Liver (tissue), 9 donors: ENCODE data around the gene MIF4GD. TPM values are rescaled to one million over a fixed set of nuclear protein-coding genes. Genes with fewer than 3 reads are reported as not detected.

Experiments
- DNase-seq: peaks from one replicate; pipeline ENCODE4 v3.0.0-alpha.2; 2017; ENCODE audit warnings: low spot score
- H3K27ac ChIP-seq, 2 donors: one replicate each; pipeline ENCODE4 v1.7.0; 2013; ENCODE audit warnings: inconsistent platforms in 2 of 2, low read length in 2 of 2, control low read depth in 1 of 2, low read depth in 1 of 2, mild to moderate bottlenecking in 1 of 2
- H3K27me3 ChIP-seq, 4 donors: one replicate each; pipeline versions ENCODE4 v1.6.1 to v1.7.0; 2013; ENCODE audit warnings: low read length in 3 of 4, inconsistent platforms in 1 of 4, mild to moderate bottlenecking in 1 of 4, moderate library complexity in 1 of 4; ENCODE audit not compliant: control insufficient read depth in 4 of 4, insufficient read depth in 4 of 4
- H3K36me3 ChIP-seq, 4 donors: one replicate each; pipeline versions ENCODE4 v1.6.1 to v1.7.0; 2013; ENCODE audit warnings: low read length in 3 of 4, mild to moderate bottlenecking in 3 of 4, low read depth in 1 of 4, moderate library complexity in 1 of 4; ENCODE audit not compliant: control insufficient read depth in 4 of 4, insufficient read depth in 3 of 4
- H3K4me1 ChIP-seq, 4 donors: one replicate each; pipeline versions ENCODE4 v1.6.1 to v1.7.0; 2013; ENCODE audit warnings: low read length in 3 of 4, mild to moderate bottlenecking in 3 of 4, moderate library complexity in 1 of 4; ENCODE audit not compliant: control insufficient read depth in 4 of 4, insufficient read depth in 4 of 4
- H3K4me3 ChIP-seq, 3 donors: one replicate each; pipeline versions ENCODE4 v1.6.1 to v1.7.0; 2013; ENCODE audit warnings: low read length in 3 of 3, control low read depth in 1 of 3, low read depth in 1 of 3, mild to moderate bottlenecking in 1 of 3
- H3K9ac ChIP-seq, 2 donors: one replicate each; pipeline ENCODE4 v1.7.0; 2013; ENCODE audit warnings: low read length in 2 of 2, mild to moderate bottlenecking in 2 of 2, moderate library complexity in 2 of 2, control low read depth in 1 of 2, low read depth in 1 of 2
- H3K9me3 ChIP-seq, 4 donors: one replicate each; pipeline versions ENCODE4 v1.6.1 to v1.7.0; 2013; ENCODE audit warnings: low read length in 3 of 4; ENCODE audit not compliant: control insufficient read depth in 4 of 4
- FOXA1 ChIP-seq: IDR thresholded peaks from 2 replicates; pipeline ENCODE4 v1.6.1; 2016; ENCODE audit warnings: antibody characterized with exemption
- FOXA2 ChIP-seq: IDR thresholded peaks from 2 replicates; pipeline ENCODE4 v1.6.1; 2016; ENCODE audit warnings: antibody characterized with exemption
- GABPA ChIP-seq, 2 donors: IDR thresholded peaks in 1 of 2; conservative IDR thresholded peaks in 1 of 2; 2 replicates each; pipeline ENCODE4 v1.6.1; 2016; ENCODE audit warnings: antibody characterized with exemption in 2 of 2, mild to moderate bottlenecking in 1 of 2, moderate library complexity in 1 of 2
- HNF4A ChIP-seq, 2 donors: conservative IDR thresholded peaks; 2 replicates each; pipeline ENCODE4 v1.6.1; 2016; ENCODE audit warnings: antibody characterized with exemption in 2 of 2, mild to moderate bottlenecking in 2 of 2
- HNF4G ChIP-seq: IDR thresholded peaks from 2 replicates; pipeline ENCODE4 v1.6.1; 2016; ENCODE audit warnings: antibody characterized with exemption
- JUND ChIP-seq, 2 donors: IDR thresholded peaks; 2 replicates each; pipeline ENCODE4 v1.6.1; 2016; ENCODE audit warnings: antibody characterized with exemption in 2 of 2
- NR2F2 ChIP-seq: IDR thresholded peaks from 2 replicates; pipeline ENCODE4 v1.6.1; 2016; ENCODE audit warnings: antibody characterized with exemption
- RXRA ChIP-seq, 2 donors: IDR thresholded peaks; 2 replicates each; pipeline ENCODE4 v1.6.1; 2017 to 2018; ENCODE audit warnings: antibody characterized with exemption in 2 of 2, mild to moderate bottlenecking in 1 of 2
- SP1 ChIP-seq: IDR thresholded peaks from 2 replicates; pipeline ENCODE4 v1.6.1; 2018; ENCODE audit warnings: antibody characterized with exemption, mild to moderate bottlenecking
- YY1 ChIP-seq: IDR thresholded peaks from 2 replicates; pipeline ENCODE4 v1.6.1; 2016; ENCODE audit warnings: antibody characterized with exemption, mild to moderate bottlenecking
- WGBS: extraction: QIAGEN DNeasy Blood & Tissue Kit; methylation state at CpG from one replicate; pipeline ENCODE4 v1.1.7; 2013; 5-methylcytosine and 5-hydroxymethylcytosine counted together
- polyA plus RNA-seq, 2 donors: library from polyadenylated mRNA; stranded (reverse) in 1 of 2; unstranded in 1 of 2; fragments of 200-250 nt in 1 of 2; fragments of >200 nt in 1 of 2; fragmentation: Nextera tagmentation in 1 of 2; extraction: Ambion mirVana in 1 of 2; gene quantifications; one replicate each; pipeline versions ENCODE4 v1.2.1 to v1.2.3, GENCODE V29; 2013 to 2015
- total RNA-seq, 2 donors: library from RNA; depleted of rRNA; stranded (reverse); fragments of >200 nt; gene quantifications; one replicate each; pipeline ENCODE4 v1.2.3, GENCODE V29; 2014
- TF ChIP-seq, protein P1 (sequence below): IDR thresholded peaks from 2 replicates; pipeline ENCODE4 v1.6.1; 2016; ENCODE audit warnings: antibody characterized with exemption
- TF ChIP-seq, protein P2 (sequence below): fragments of 150-350 bp; IDR thresholded peaks from 2 replicates; pipeline ENCODE4 v1.5.1; 2017; ENCODE audit warnings: improper control_type of control experiment, low read depth, low read length; ENCODE audit not compliant: missing input control
- TF ChIP-seq, protein P3 (sequence below): IDR thresholded peaks from 2 replicates; pipeline ENCODE4 v1.6.1; 2016; ENCODE audit warnings: antibody characterized with exemption, mild to moderate bottlenecking
- TF ChIP-seq, protein P4 (sequence below): IDR thresholded peaks from 2 replicates; pipeline ENCODE4 v1.6.1; 2016; ENCODE audit warnings: antibody characterized with exemption
- donor health status: healthy.
- donor health status: healthy.
- donor health status: healthy.
- donor health status: healthy.
- donor health status: healthy.

MIF4GD gene
- total and polyA plus RNA-seq, 4 donors, result 6.2 to 13.6 (median 9.7) TPM

DNA sequence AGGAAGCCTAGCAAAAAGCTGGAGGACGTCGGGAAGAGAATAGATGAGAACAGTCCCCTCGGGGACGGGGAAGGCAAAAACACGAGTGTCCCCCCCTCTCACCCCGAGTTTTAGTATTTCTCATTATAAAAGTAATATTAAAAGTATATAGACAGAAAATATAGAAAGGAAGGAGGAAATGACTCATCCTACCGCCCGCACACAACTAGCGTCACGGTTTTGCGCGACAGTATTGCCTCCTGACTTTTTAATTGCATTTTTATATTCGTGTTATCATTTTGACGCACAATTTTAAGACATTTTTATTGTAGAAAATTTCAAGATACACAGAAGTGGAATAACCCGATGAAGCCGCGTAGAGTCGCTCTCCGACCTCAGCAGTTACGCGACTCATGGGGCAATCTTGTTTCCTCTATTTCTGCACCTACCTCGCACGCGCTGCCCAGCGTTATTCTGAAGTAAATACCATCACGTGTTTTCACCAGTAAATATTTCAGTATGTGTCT lies 18.9 kb upstream of the MIF4GD start (continued):
- peak; percentile 87 for TF ChIP-seq YY1

DNA sequence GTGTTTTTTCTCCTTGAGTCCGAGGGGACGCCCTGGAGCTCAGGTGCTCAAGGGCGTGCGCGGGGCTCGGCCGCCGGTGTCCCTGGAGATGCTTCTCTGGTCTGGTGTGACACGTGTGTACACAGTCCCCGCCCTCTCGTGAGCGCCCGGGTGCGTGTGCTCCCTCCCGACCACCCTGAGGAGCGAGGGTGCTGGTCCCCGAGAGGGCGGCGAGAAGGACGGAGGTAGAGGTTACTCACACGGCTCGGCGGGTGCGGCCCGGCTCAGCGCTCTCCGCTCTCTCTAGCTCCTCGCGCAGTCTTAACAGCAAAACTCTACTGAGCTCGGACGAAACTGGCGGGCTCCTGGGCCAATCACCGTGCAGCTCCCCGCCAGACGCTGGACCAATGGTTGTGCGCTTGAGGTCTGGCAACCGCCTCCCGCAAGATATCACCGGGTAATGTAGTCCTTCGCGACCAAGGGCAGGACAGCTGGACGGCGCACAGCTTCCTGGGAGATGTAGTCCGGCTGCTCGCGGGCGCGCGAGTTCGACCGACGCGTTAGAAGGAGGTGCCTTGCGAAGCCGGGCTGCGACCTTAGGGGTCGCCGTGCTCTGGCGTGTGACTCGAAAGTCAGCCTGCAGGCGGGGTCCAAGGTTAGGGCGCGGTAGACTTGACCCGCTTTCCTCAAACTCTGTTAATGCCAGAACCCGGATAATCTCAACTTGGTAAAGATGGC lies 18.2 kb upstream of the MIF4GD start, which contains the start of gene SLC25A19:
TSS of gene SLC25A19 (minus strand) at position 319 of the 717 bp plus-strand sequence. CDS start 2,669 bp downstream, outside the sequence.
- WGBS, result under 1% methylated on average over 65 of the region's 65 CpGs
- Histone ChIP-seq H3K4me3 (peak within 1 kb of the TSS; percentile 58 to 92 (median 91)), H3K9ac (peak within 1 kb of the TSS; percentile 74 to 76), H3K36me3 (peaks cover 0 to 6% (median 0%) of the 10 kb centered on the region in 4 donors), H3K9me3 (no peaks in the 10 kb centered on the region), H3K27ac (peak within 1 kb of the TSS; percentile 81 to 87), H3K27me3 (no peaks in the 10 kb centered on the region), H3K4me1 (peaks cover 0 to 10% (median 7%) of the 10 kb centered on the region in 4 donors)
- DNase-seq, result peak; percentile 95
- TF ChIP-seq GABPA (IDR thresholded peaks at IDR 0.05 in 1 of 2, conservative IDR thresholded peaks at IDR 0.05 in 1 of 2), result peak in 1 of 2 donors; percentile 77
- no peak for TF ChIP-seq FOXA2
- TF ChIP-seq YY1, result peak; percentile 93
- no peak for TF ChIP-seq HNF4A (conservative IDR thresholded peaks at IDR 0.05)
- peak; percentile 58 to 73 for TF ChIP-seq RXRA (IDR thresholded peaks at IDR 0.05)
- no peak for TF ChIP-seq JUND (IDR thresholded peaks at IDR 0.05)
- TF ChIP-seq FOXA1, result peak; percentile 4
- TF ChIP-seq NR2F2, result peak; percentile 86
- TF ChIP-seq, protein P1, sequence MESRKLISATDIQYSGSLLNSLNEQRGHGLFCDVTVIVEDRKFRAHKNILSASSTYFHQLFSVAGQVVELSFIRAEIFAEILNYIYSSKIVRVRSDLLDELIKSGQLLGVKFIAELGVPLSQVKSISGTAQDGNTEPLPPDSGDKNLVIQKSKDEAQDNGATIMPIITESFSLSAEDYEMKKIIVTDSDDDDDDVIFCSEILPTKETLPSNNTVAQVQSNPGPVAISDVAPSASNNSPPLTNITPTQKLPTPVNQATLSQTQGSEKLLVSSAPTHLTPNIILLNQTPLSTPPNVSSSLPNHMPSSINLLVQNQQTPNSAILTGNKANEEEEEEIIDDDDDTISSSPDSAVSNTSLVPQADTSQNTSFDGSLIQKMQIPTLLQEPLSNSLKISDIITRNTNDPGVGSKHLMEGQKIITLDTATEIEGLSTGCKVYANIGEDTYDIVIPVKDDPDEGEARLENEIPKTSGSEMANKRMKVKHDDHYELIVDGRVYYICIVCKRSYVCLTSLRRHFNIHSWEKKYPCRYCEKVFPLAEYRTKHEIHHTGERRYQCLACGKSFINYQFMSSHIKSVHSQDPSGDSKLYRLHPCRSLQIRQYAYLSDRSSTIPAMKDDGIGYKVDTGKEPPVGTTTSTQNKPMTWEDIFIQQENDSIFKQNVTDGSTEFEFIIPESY, result peak; percentile 97
- TF ChIP-seq, protein P2, sequence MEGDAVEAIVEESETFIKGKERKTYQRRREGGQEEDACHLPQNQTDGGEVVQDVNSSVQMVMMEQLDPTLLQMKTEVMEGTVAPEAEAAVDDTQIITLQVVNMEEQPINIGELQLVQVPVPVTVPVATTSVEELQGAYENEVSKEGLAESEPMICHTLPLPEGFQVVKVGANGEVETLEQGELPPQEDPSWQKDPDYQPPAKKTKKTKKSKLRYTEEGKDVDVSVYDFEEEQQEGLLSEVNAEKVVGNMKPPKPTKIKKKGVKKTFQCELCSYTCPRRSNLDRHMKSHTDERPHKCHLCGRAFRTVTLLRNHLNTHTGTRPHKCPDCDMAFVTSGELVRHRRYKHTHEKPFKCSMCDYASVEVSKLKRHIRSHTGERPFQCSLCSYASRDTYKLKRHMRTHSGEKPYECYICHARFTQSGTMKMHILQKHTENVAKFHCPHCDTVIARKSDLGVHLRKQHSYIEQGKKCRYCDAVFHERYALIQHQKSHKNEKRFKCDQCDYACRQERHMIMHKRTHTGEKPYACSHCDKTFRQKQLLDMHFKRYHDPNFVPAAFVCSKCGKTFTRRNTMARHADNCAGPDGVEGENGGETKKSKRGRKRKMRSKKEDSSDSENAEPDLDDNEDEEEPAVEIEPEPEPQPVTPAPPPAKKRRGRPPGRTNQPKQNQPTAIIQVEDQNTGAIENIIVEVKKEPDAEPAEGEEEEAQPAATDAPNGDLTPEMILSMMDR, result peak; percentile 19
- peak; percentile 90 for TF ChIP-seq SP1
- TF ChIP-seq HNF4G, result no peak
- TF ChIP-seq, protein P3, sequence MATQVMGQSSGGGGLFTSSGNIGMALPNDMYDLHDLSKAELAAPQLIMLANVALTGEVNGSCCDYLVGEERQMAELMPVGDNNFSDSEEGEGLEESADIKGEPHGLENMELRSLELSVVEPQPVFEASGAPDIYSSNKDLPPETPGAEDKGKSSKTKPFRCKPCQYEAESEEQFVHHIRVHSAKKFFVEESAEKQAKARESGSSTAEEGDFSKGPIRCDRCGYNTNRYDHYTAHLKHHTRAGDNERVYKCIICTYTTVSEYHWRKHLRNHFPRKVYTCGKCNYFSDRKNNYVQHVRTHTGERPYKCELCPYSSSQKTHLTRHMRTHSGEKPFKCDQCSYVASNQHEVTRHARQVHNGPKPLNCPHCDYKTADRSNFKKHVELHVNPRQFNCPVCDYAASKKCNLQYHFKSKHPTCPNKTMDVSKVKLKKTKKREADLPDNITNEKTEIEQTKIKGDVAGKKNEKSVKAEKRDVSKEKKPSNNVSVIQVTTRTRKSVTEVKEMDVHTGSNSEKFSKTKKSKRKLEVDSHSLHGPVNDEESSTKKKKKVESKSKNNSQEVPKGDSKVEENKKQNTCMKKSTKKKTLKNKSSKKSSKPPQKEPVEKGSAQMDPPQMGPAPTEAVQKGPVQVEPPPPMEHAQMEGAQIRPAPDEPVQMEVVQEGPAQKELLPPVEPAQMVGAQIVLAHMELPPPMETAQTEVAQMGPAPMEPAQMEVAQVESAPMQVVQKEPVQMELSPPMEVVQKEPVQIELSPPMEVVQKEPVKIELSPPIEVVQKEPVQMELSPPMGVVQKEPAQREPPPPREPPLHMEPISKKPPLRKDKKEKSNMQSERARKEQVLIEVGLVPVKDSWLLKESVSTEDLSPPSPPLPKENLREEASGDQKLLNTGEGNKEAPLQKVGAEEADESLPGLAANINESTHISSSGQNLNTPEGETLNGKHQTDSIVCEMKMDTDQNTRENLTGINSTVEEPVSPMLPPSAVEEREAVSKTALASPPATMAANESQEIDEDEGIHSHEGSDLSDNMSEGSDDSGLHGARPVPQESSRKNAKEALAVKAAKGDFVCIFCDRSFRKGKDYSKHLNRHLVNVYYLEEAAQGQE, result peak; percentile 44
- TF ChIP-seq, protein P4, sequence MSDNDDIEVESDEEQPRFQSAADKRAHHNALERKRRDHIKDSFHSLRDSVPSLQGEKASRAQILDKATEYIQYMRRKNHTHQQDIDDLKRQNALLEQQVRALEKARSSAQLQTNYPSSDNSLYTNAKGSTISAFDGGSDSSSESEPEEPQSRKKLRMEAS, result peak; percentile 67
